Heart right ventricle (tissue), 16 donors: ENCODE measurements around the gene PREX1. TPM values are rescaled to one million over a fixed set of nuclear protein-coding genes. Genes with fewer than 3 reads are reported as not detected.

ENCODE experiments used
- ATAC-seq, 8 donors: fragments of 200-7000 bp; cut with Tn5 transposase; one replicate each; pipeline ENCODE4 v1.9.1; 2020; ENCODE audit warnings: mild to moderate bottlenecking in 8 of 8, moderate library complexity in 8 of 8, moderate number of reproducible peaks in 1 of 8
- DNase-seq, 2 donors: peaks; one replicate each; pipeline ENCODE4 v3.0.0-alpha.2; 2020
- H3K27ac ChIP-seq, 10 donors: fragments of 200-600 bp; sonication (generic) in 2 of 10; one replicate each; pipeline versions ENCODE4 v1.5.0 to v1.8.0; 2020 to 2022; ENCODE audit warnings: mild to moderate bottlenecking in 3 of 10
- H3K27me3 ChIP-seq, 7 donors: fragments of 200-600 bp; one replicate each; pipeline ENCODE4 v1.8.0; 2021 to 2022; ENCODE audit warnings: mild to moderate bottlenecking in 2 of 7
- H3K36me3 ChIP-seq, 9 donors: fragments of 200-600 bp; sonication (generic) in 1 of 9; one replicate each; pipeline versions ENCODE4 v1.5.0 to v1.8.0; 2020 to 2022; ENCODE audit warnings: mild to moderate bottlenecking in 2 of 9
- H3K4me1 ChIP-seq, 9 donors: fragments of 200-600 bp; sonication (generic) in 1 of 9; one replicate each; pipeline versions ENCODE4 v1.5.0 to v1.8.0; 2020 to 2022; ENCODE audit warnings: mild to moderate bottlenecking in 4 of 9
- H3K4me3 ChIP-seq, 10 donors: fragments of 200-600 bp; sonication (generic) in 2 of 10; one replicate each; pipeline versions ENCODE4 v1.5.0 to v1.8.0; 2020 to 2022; ENCODE audit warnings: mild to moderate bottlenecking in 7 of 10, moderate library complexity in 2 of 10
- H3K9me3 ChIP-seq, 11 donors: fragments of 200-600 bp in 10 of 11; sonication (generic) in 2 of 11; one replicate each; pipeline versions ENCODE4 v1.5.0 to v1.8.0; 2013 to 2022; ENCODE audit warnings: mild to moderate bottlenecking in 2 of 11, control low read depth in 1 of 11, moderate library complexity in 1 of 11
- WGBS, 2 donors: extraction: QIAGEN DNeasy Blood & Tissue Kit; methylation state at CpG; one replicate each; pipeline ENCODE4 v1.1.7; 2013; ENCODE audit warnings: inconsistent platforms in 1 of 2; 5-methylcytosine and 5-hydroxymethylcytosine counted together
- intact Hi-C, 10 donors: fragments of 100-400 bp; cut with DNase I; formaldehyde crosslinking; loops; one replicate each; pipeline versions ENCODE4 v1.11.1 to v1.14.2; 2022
- polyA plus RNA-seq, 2 donors: library from polyadenylated mRNA; stranded (reverse); fragments of 200-250 nt; gene quantifications; one replicate each; pipeline ENCODE4 v1.2.3, GENCODE V29; 2013
- total RNA-seq, 10 donors: library from RNA; stranded (reverse); fragmentation: NEBNext Ultra II Directional in 3 of 10; extraction: Animal tissue kit (Norgen Biotek cat#: 25700) in 3 of 10; gene quantifications; one replicate each; pipeline versions ENCODE4 v1.2.1 to v1.2.4, GENCODE V29; 2021 to 2023
- TF ChIP-seq, protein P1 (sequence below), 9 donors: fragments of 200-600 bp; sonication (generic) in 2 of 9; IDR thresholded peaks; one replicate each; pipeline versions ENCODE4 v1.5.0 to v1.8.0; 2021 to 2022; ENCODE audit warnings: antibody characterized with exemption in 9 of 9, mild to moderate bottlenecking in 5 of 9, moderate library complexity in 1 of 9
- donor health status: Arrhythmogenic right ventricular cardiomyopathy.
- donor health status: ischemic (EF 13 %, LVEDD 7.1; RV severe dilation, severe dysfunction).
- donor health status: healthy with polysubstance abuse.
- donor health status: DM: no; HTN: yes; CAD: no.
- donor health status: DM: no; HTN: no; CAD: no.
- donor health status: ischemic (EF 25% LVEDD 6.9; RV normal size, moderate dysfunction).
- donor health status: ischemic (EF 25% LVEDD 5.7; RV mildly dilated, moderate dysfunction).
- donor health status: healthy.
- donor health status: DM: yes; HTN: yes; CAD: no.
- donor health status: Ischemic cardiomyopathy.
- donor health status: ischemic (EF 35%, LVEDD 5.7; RV mildly dilated, moderate dysfunction).
- donor health status: nonischemic (EF 11% LVEDD 7.7; RV severe dilation, severe dysfunction).
- donor health status: DM: yes; HTN: yes; CAD: no.
- donor health status: PGD.
- donor health status: ischemic (EF 29% LVEDD 5.4; RV normal size, mild dysfunction).
- donor health status: nonischemic (EF 23%, LVEDD 6.1; RV moderate dilation, normal function).

PREX1 gene
- total and polyA plus RNA-seq, 12 donors: 4.6 to 23.4 (median 8.8) TPM

DNA sequence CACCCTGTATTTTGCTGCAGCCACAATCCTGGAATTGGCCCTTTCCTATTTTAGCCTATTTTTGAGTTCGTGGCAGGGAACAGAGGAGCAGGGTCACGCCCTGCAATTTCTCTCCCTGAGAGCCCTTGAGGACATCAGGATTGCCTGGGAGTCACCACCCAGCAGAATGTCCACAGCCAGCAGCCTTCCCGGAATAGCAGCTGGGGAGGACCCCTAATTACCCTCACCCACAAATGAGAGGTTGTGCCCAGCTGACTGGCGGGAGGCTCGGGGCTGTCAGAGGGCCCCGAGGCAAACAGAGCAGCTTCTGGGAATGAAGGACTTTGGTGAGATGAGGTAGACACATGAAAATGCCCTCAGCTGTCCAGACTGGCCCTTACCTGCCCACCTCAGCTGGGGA is 165.1 kb downstream of the PREX1 start:
- Histone ChIP-seq H3K4me1 (peaks cover 0 to 12% (median 0%) of the 10 kb centered on the region in 9 donors), H3K27ac (no peak overlapping the region), H3K27me3 (no peaks in the 10 kb centered on the region), H3K9me3 (peaks cover 0 to 11% (median 0%) of the 10 kb centered on the region in 11 donors), H3K36me3 (peaks cover 0 to 84% (median 0%) of the 10 kb centered on the region in 9 donors), H3K4me3 (no peak overlapping the region)
- TF ChIP-seq, protein P1, sequence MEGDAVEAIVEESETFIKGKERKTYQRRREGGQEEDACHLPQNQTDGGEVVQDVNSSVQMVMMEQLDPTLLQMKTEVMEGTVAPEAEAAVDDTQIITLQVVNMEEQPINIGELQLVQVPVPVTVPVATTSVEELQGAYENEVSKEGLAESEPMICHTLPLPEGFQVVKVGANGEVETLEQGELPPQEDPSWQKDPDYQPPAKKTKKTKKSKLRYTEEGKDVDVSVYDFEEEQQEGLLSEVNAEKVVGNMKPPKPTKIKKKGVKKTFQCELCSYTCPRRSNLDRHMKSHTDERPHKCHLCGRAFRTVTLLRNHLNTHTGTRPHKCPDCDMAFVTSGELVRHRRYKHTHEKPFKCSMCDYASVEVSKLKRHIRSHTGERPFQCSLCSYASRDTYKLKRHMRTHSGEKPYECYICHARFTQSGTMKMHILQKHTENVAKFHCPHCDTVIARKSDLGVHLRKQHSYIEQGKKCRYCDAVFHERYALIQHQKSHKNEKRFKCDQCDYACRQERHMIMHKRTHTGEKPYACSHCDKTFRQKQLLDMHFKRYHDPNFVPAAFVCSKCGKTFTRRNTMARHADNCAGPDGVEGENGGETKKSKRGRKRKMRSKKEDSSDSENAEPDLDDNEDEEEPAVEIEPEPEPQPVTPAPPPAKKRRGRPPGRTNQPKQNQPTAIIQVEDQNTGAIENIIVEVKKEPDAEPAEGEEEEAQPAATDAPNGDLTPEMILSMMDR (IDR thresholded peaks at IDR 0.05): no peak
- intact Hi-C loops: loop anchor here in 2 of 10 donors (5.0 kb wide), 1 partner anchor 165 kb away; the partner anchor contains the start of gene PREX1 (in 2 of the 2)
- no peak for ATAC-seq
- DNase-seq: no peak
- 82% methylated on average over 6 of the region's 6 CpGs for WGBS, 2 donors

DNA sequence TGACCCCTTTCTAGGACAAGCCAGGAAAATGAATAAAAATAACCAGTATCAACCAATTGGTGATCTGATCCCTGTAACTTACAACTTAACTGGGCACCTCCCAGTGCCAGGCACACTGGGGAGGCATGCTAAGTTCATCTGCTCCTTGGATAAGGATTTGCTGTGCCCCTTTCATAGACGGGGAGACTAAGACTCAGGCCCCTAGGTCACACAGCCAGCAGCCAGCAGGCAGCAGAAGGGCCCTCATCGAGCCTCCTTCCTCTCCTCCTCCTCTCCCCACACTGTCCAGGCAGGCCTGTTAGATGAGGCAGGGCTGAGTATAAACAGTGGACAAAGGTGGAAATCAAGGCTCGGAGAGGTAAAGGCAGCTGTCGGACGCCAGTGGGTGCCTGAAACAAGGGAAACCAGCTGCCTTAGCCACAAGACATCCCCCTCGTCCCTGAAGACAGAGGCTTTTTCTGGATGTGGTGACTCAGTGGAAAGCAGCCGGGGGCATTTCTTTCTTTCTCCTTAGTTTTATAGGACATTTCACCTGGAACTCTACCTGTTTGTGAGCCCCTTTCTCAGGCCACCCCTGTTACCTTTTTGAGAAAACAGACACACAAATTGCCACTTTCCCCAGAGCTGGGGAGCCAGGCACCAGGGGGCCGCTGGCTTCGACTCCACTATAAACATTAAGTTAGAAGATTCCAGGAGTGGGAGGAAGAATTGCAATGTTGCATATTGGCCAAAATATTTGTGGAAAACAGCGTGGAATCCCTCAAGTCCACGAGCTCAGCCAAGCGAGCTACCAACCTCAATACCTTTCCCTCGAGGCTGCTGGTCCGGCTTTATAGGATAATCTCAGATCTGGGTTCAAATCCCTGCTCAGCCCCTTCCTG is 166.0 kb downstream of the PREX1 start:
- TF ChIP-seq, protein P1 (IDR thresholded peaks at IDR 0.05): no peak
- H3K27me3 ChIP-seq: no peaks in the 10 kb centered on the region
- intact Hi-C loops: loop anchor here in 2 of 10 donors (5.0 kb wide), 1 partner anchor 165 kb away; the partner anchor contains the start of gene PREX1 (in 2 of the 2)
- H3K4me1 ChIP-seq: peaks cover 0 to 19% (median 0%) of the 10 kb centered on the region in 9 donors
- no peak for DNase-seq
- no peak overlapping the region for H3K27ac ChIP-seq
- no peak overlapping the region for H3K4me3 ChIP-seq
- no peak for ATAC-seq
- 78 to 85% methylated on average over 14 of the region's 14 CpGs for WGBS, 2 donors
- peaks cover 0 to 11% (median 0%) of the 10 kb centered on the region in 11 donors for H3K9me3 ChIP-seq
- H3K36me3 ChIP-seq: peaks cover 0 to 84% (median 0%) of the 10 kb centered on the region in 9 donors

DNA sequence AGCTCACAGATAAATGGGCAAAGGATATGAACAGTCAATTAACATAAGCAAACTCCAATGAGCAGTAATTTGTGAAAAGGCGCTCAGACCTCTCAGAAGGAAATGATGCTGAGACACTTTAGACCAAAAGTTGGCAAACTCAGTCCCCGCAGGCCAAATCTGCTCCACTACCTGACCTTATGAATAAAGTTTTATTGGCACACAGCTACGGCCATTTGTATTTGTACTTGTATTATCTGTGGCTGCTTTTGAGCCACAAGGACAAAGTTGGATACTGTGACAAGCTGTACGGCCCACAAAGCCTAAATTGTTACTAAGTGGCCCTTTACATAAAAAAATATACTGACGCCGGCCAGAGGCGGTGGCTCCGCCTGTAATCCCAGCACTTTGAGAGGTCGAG is 167.0 kb downstream of the PREX1 start:
- DNase-seq (no peak), ATAC-seq (no peak)
- H3K9me3 ChIP-seq: peaks cover 0 to 11% (median 0%) of the 10 kb centered on the region in 11 donors
- peaks cover 0 to 19% (median 0%) of the 10 kb centered on the region in 9 donors for H3K4me1 ChIP-seq
- H3K4me3 ChIP-seq: no peak overlapping the region
- TF ChIP-seq, protein P1 (IDR thresholded peaks at IDR 0.05): no peak
- no peaks in the 10 kb centered on the region for H3K27me3 ChIP-seq
- 97 to 98% methylated on average over 9 of the region's 9 CpGs for WGBS, 2 donors
- H3K36me3 ChIP-seq: peaks cover 0 to 84% (median 0%) of the 10 kb centered on the region in 9 donors
- intact Hi-C loops: loop anchor here in 3 of 10 donors (1.0 to 5.0 kb wide), 2 partner anchors 167 to 242 kb away; partner anchors contain the start of gene PREX1 (in 2 of the 3)
- H3K27ac ChIP-seq: no peak overlapping the region

DNA sequence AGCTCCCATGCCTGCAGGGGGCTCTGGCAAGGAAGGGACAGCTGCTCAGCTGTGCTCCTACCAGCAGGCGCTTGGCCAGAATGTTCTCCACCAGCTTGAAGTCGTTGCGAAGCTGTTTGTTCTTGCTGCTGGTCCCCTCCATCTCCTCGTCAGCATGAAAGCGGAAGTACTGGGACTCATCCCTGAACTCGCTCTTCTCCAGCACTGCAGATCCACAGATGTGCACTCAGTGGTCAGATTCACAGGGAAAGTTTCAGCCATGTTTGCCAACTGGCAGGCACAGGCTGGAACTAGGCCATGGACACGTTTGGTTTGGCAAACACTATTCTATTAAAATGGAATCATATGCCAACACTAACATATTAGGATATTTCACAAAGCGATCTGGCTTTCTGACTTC is 167.9 kb downstream of the PREX1 start:
- peaks cover 0 to 87% (median 0%) of the 10 kb centered on the region in 9 donors for H3K36me3 ChIP-seq
- intact Hi-C loops: loop anchor here in 8 of 10 donors (1.0 to 10.0 kb wide), 6 partner anchors 162 to 247 kb away; partner anchors contain the start of gene PREX1 (in 4 of the 8)
- no peak for ATAC-seq

More for the DNA sequence above, 167.9 kb downstream of the PREX1 start:
- WGBS, 2 donors: 83 to 87% methylated on average over 8 of the region's 8 CpGs
- Histone ChIP-seq H3K4me1 (peaks cover 0 to 19% (median 0%) of the 10 kb centered on the region in 9 donors), H3K9me3 (peaks cover 0 to 11% (median 0%) of the 10 kb centered on the region in 11 donors), H3K4me3 (no peak overlapping the region), H3K27me3 (no peaks in the 10 kb centered on the region), H3K27ac (no peak overlapping the region)
- TF ChIP-seq, protein P1 (IDR thresholded peaks at IDR 0.05): no peak
- no peak for DNase-seq
